H1 (cell line): ENCODE measurements around the gene RTN4RL1. TPM values are rescaled to one million over a fixed set of nuclear protein-coding genes. Genes with fewer than 3 reads are reported as not detected.

Experiments
- CTCF ChIA-PET: fragments of 300-600 bp; sonication (Branson Sonifier 250); formaldehyde crosslinking; loops from one replicate; lab custom pipeline; 2021; ENCODE audit not compliant: partially characterized antibody; lab: Charles Lee
- POLR2A ChIA-PET: fragments of 300-600 bp; sonication (Branson Sonifier 250); formaldehyde crosslinking; loops from one replicate; lab custom pipeline; 2021; ENCODE audit warnings: inconsistent platforms; ENCODE audit not compliant: partially characterized antibody; lab: Charles Lee
- DNase-seq, 2 experiments: peaks; one replicate each; pipeline versions ENCODE4 v3.0.0 to v3.0.0-alpha.2; 2010 to 2022; ENCODE audit warnings: low spot score in 2 of 2, low read depth in 1 of 2, mixed read lengths in 1 of 2
- FAIRE-seq: peaks from 2 replicates; lab custom pipeline; 2011; peaks lifted over from hg19 to GRCh38; lab: Jason Lieb, UNC
- H2AFZ ChIP-seq: 2 replicates; pipeline ENCODE4 v1.8.1; 2012; ENCODE audit warnings: low read length, inconsistent platforms
- H2AK5ac ChIP-seq: 2 replicates; pipeline ENCODE4 v1.6.1; 2013; ENCODE audit warnings: low read depth, low read length
- H2BK120ac ChIP-seq: replicated peaks from 2 replicates; pipeline ENCODE3; 2013; ENCODE audit warnings: low read depth, low read length, inconsistent platforms
- H2BK12ac ChIP-seq: 2 replicates; pipeline ENCODE4 v1.6.1; 2013; ENCODE audit warnings: low read depth, low read length
- H2BK15ac ChIP-seq: 2 replicates; pipeline ENCODE4 v1.6.1; 2013; ENCODE audit warnings: low read length
- H2BK20ac ChIP-seq: 2 replicates; pipeline ENCODE4 v1.6.1; 2013; ENCODE audit warnings: low read length
- H2BK5ac ChIP-seq: 2 replicates; pipeline ENCODE4 v1.6.1; 2013; ENCODE audit warnings: low read depth, low read length
- H3K14ac ChIP-seq: 2 replicates; pipeline ENCODE4 v1.6.1; 2013; ENCODE audit warnings: inconsistent platforms; ENCODE audit not compliant: insufficient read length
- H3K18ac ChIP-seq: 2 replicates; pipeline ENCODE4 v1.6.1; 2013; ENCODE audit warnings: low read length; ENCODE audit errors: extremely low read depth
- H3K23ac ChIP-seq: 2 replicates; pipeline ENCODE4 v1.6.1; 2013; ENCODE audit warnings: inconsistent platforms; ENCODE audit not compliant: insufficient read length
- H3K23me2 ChIP-seq: 2 replicates; pipeline ENCODE4 v1.6.1; 2013; ENCODE audit warnings: low read depth, low read length
- H3K27ac ChIP-seq: 2 replicates; pipeline ENCODE4 v1.6.1; 2011; ENCODE audit warnings: low read depth, low read length, inconsistent platforms
- H3K27me3 ChIP-seq, 4 experiments: replicated peaks in 1 of 4; 1 replicate in 1 of 4; 2 replicates in 3 of 4; pipeline versions ENCODE4 v1.6.1 to v1.8.1; 2011 to 2013; ENCODE audit warnings: low read length in 3 of 4, mild to moderate bottlenecking in 3 of 4, inconsistent platforms in 2 of 4, mixed read lengths in 2 of 4, moderate library complexity in 1 of 4; ENCODE audit not compliant: control insufficient read depth in 3 of 4, insufficient read depth in 3 of 4; ENCODE audit errors: extremely low read depth in 1 of 4
- H3K36me3 ChIP-seq, 4 experiments: 2 replicates each; pipeline versions ENCODE4 v1.6.1 to v1.8.1; 2011 to 2013; ENCODE audit warnings: mild to moderate bottlenecking in 4 of 4, low read length in 3 of 4, moderate library complexity in 2 of 4, control low read depth in 1 of 4, inconsistent platforms in 1 of 4; ENCODE audit not compliant: insufficient read depth in 4 of 4, control insufficient read depth in 2 of 4
- H3K4ac ChIP-seq: replicated peaks from 2 replicates; pipeline ENCODE3; 2013; ENCODE audit warnings: low read length, low read depth, mixed read lengths, inconsistent platforms; ENCODE audit not compliant: insufficient read length
- H3K4me1 ChIP-seq, 4 experiments: replicated peaks in 1 of 4; 1 replicate in 1 of 4; 2 replicates in 3 of 4; pipeline versions ENCODE4 v1.6.1 to v1.8.1; 2011 to 2013; ENCODE audit warnings: low read length in 3 of 4, inconsistent platforms in 2 of 4, mixed read lengths in 1 of 4; ENCODE audit not compliant: insufficient read depth in 4 of 4, control insufficient read depth in 3 of 4
- H3K4me2 ChIP-seq, 2 experiments: 2 replicates each; pipeline versions ENCODE4 v1.6.1 to v1.8.1; 2011 to 2013; ENCODE audit warnings: low read depth in 2 of 2, low read length in 2 of 2, control low read depth in 1 of 2, inconsistent platforms in 1 of 2, mild to moderate bottlenecking in 1 of 2; ENCODE audit not compliant: insufficient read depth in 1 of 2
- H3K4me3 ChIP-seq, 4 experiments: fragments of 200-600, 300-600 bp in 1 of 4; sonication (generic), shearing (Covaris generic), sonication (Bioruptor Twin) in 1 of 4; 2 replicates each; pipeline versions ENCODE4 v1.5.1 to v1.8.1; 2011 to 2016; ENCODE audit warnings: low read length in 4 of 4, low read depth in 3 of 4, control low read depth in 2 of 4, inconsistent platforms in 2 of 4, mild to moderate bottlenecking in 2 of 4, mixed read lengths in 1 of 4, moderate library complexity in 1 of 4; ENCODE audit not compliant: insufficient read depth in 2 of 4; ENCODE audit errors: extremely low read depth in 1 of 4
- H3K56ac ChIP-seq: replicated peaks from 2 replicates; pipeline ENCODE3; 2013; ENCODE audit warnings: low read depth, mild to moderate bottlenecking, mixed read lengths, low read length, inconsistent platforms; ENCODE audit not compliant: insufficient read length
- H3K79me1 ChIP-seq: 2 replicates; pipeline ENCODE4 v1.6.1; 2013; ENCODE audit warnings: low read depth, low read length, control low read depth
- H3K79me2 ChIP-seq, 2 experiments: 2 replicates each; pipeline versions ENCODE4 v1.6.1 to v1.8.1; 2012 to 2013; ENCODE audit warnings: low read length in 2 of 2, mild to moderate bottlenecking in 2 of 2, inconsistent platforms in 1 of 2; ENCODE audit not compliant: insufficient read depth in 2 of 2, control insufficient read depth in 1 of 2
- H3K9ac ChIP-seq, 4 experiments: replicated peaks in 1 of 4; 1 replicate in 1 of 4; 2 replicates in 3 of 4; pipeline versions ENCODE4 v1.6.1 to v1.8.1; 2011 to 2013; ENCODE audit warnings: low read depth in 3 of 4, low read length in 3 of 4, control low read depth in 2 of 4, mild to moderate bottlenecking in 2 of 4, moderate library complexity in 2 of 4, inconsistent platforms in 1 of 4; ENCODE audit errors: extremely low read depth in 1 of 4
- H3K9me3 ChIP-seq, 2 experiments: 2 replicates each; pipeline versions ENCODE4 v1.6.1 to v1.8.1; 2012 to 2013; ENCODE audit warnings: mild to moderate bottlenecking in 2 of 2, moderate library complexity in 2 of 2, control low read depth in 1 of 2, inconsistent platforms in 1 of 2, low read depth in 1 of 2, low read length in 1 of 2, mixed read lengths in 1 of 2; ENCODE audit not compliant: insufficient read depth in 2 of 2
- H4K20me1 ChIP-seq, 2 experiments: replicated peaks in 1 of 2; 2 replicates each; pipeline versions ENCODE3 to v1.8.1; 2011 to 2013; ENCODE audit warnings: inconsistent platforms in 2 of 2, low read length in 2 of 2, mild to moderate bottlenecking in 1 of 2; ENCODE audit not compliant: insufficient read depth in 2 of 2, control insufficient read depth in 1 of 2
- H4K5ac ChIP-seq: 2 replicates; pipeline ENCODE4 v1.6.1; 2013; ENCODE audit warnings: low read length, low read depth, mixed read lengths, inconsistent platforms; ENCODE audit not compliant: insufficient read length
- H4K8ac ChIP-seq: 2 replicates; pipeline ENCODE4 v1.8.0; 2013; ENCODE audit warnings: mild to moderate bottlenecking, moderate library complexity, low read length, inconsistent platforms; ENCODE audit not compliant: insufficient read depth; ENCODE audit errors: extremely low read depth
- H4K91ac ChIP-seq: replicated peaks from 2 replicates; pipeline ENCODE3; 2013; ENCODE audit warnings: low read length, mixed read lengths, inconsistent platforms; ENCODE audit not compliant: insufficient read length
- BRCA1 ChIP-seq: IDR thresholded peaks from 2 replicates; pipeline ENCODE4 v1.6.1; 2012; ENCODE audit warnings: low read depth, low read length, improper control_type of control experiment
- CEBPB ChIP-seq: IDR thresholded peaks from 2 replicates; pipeline ENCODE4 v1.6.1; 2012; ENCODE audit warnings: low read depth, low read length
- CHD2 ChIP-seq: IDR thresholded peaks from 2 replicates; pipeline ENCODE4 v1.6.1; 2012; ENCODE audit warnings: low read length, improper control_type of control experiment
- EZH2 ChIP-seq: fragments of 200-600 bp; sonication (generic); IDR thresholded peaks from 2 replicates; pipeline ENCODE4 v1.7.1; 2012; ENCODE audit warnings: low read depth, mild to moderate bottlenecking, moderate library complexity, low read length, inconsistent platforms; ENCODE audit not compliant: severe bottlenecking
- JUN ChIP-seq: IDR thresholded peaks from 2 replicates; pipeline ENCODE4 v1.6.1; 2011; ENCODE audit warnings: low read depth, mild to moderate bottlenecking, improper control_type of control experiment, low read length
- SIN3A ChIP-seq, 2 experiments: IDR thresholded peaks in 1 of 2; conservative IDR thresholded peaks in 1 of 2; 2 replicates each; pipeline ENCODE4 v1.6.1; 2011 to 2012; ENCODE audit warnings: low read length in 2 of 2, improper control_type of control experiment in 1 of 2, low read depth in 1 of 2, mild to moderate bottlenecking in 1 of 2
- SP4 ChIP-seq: IDR thresholded peaks from 2 replicates; pipeline ENCODE4 v1.6.1; 2012; ENCODE audit warnings: low read length, inconsistent platforms
- WGBS, 2 experiments: shearing (Covaris generic) in 1 of 2; methylation state at CpG; one replicate each; pipeline versions ENCODE4 v1.1.6 to v1.1.7; 2013 to 2015; ENCODE audit warnings: low lambda C conversion rate in 2 of 2, mixed read lengths in 2 of 2, inconsistent platforms in 1 of 2, low coverage in 1 of 2, missing lambda C conversion rate in 1 of 2; ENCODE audit not compliant: insufficient replicate concordance in 2 of 2, insufficient coverage in 1 of 2, insufficient read length in 1 of 2; ENCODE audit errors: extremely low coverage in 1 of 2, missing lambda C conversion rate in 1 of 2; 5-methylcytosine and 5-hydroxymethylcytosine counted together
- polyA plus RNA-seq, 7 experiments: library from polyadenylated mRNA; depleted of rRNA in 3 of 7; stranded (reverse) in 5 of 7; unstranded in 2 of 7; fragments of >200 nt in 5 of 7; fragments of 200-250 nt in 2 of 7; gene quantifications; 1 replicate in 5 of 7; 2 replicates in 1 of 7; 4 replicates in 1 of 7; pipeline versions ENCODE4 v1.2.1 to v1.2.3, GENCODE V29; 2011 to 2013; ENCODE audit warnings: missing spikeins in 2 of 7, mixed read lengths in 2 of 7
- total RNA-seq: library from RNA; stranded (reverse); fragmentation: NEBNext Ultra II Directional; extraction: Animal tissue kit (Norgen Biotek cat#: 25700); gene quantifications from 2 replicates; pipeline ENCODE4 v1.2.1, GENCODE V29; 2021
- TF ChIP-seq, protein P1 (sequence below): IDR thresholded peaks from 2 replicates; pipeline ENCODE4 v1.6.1; 2012; ENCODE audit warnings: inconsistent platforms

The RTN4RL1 gene
- total and polyA plus RNA-seq, 2 of the 8 experiments (the other 6 are each of a cell fraction or from before 2014, with no cell fraction given), result 0.09 TPM; not detected in 1

DNA sequence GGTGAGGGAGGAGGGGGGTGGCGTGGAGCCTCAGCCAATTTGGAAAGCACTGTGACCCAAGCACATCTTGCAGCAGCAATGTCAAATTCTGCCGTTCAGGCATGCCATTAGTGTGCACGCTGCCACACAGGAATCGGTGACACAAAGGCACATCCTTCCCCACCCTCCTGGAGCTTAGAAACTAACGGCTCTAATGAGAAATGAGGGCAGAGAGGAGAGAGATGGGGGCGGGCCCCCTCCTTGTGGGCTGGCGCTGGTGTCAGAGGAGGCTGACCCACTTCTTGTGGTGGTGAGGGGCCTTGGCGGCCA, 94.8 kb downstream of the RTN4RL1 start:
- Histone ChIP-seq H3K79me1 (no peaks in the 10 kb centered on the region), H4K8ac (no peak overlapping the region; the same call in 1 of the 2 replicates), H3K27ac (no peak overlapping the region), H3K9ac (no peak overlapping the region), H2BK12ac (no peak overlapping the region), H3K4ac (no peak overlapping the region), H4K91ac (no peak overlapping the region), H3K4me2 (no peak overlapping the region), H2BK120ac (no peak overlapping the region), H3K23me2 (0 out of 2 replicates have a peak, but pooled peaks cover 2% of the 10 kb centered on the region), H4K20me1 (no peaks in the 10 kb centered on the region), H3K79me2 (no peaks in the 10 kb centered on the region), H3K27me3 (peaks cover 0 to 6% (median 3%) of the 10 kb centered on the region in 4 experiments; a peak in 4 of 7 replicates), H3K14ac (no peak overlapping the region), H2BK5ac (no peak overlapping the region), H3K4me1 (peaks cover 0 to 3% (median 1%) of the 10 kb centered on the region in 4 experiments; a peak in 3 of 7 replicates), H3K56ac (no peak overlapping the region), H3K23ac (no peak overlapping the region), H2AK5ac (no peak overlapping the region), H3K36me3 (no peaks in the 10 kb centered on the region), H3K9me3 (no peaks in the 10 kb centered on the region), H3K18ac (no peak overlapping the region), H4K5ac (no peak overlapping the region), H2BK15ac (no peak overlapping the region), H2BK20ac (no peak overlapping the region), H2AFZ (no peak overlapping the region), H3K4me3 (no peak overlapping the region)
- TF ChIP-seq, protein P1, sequence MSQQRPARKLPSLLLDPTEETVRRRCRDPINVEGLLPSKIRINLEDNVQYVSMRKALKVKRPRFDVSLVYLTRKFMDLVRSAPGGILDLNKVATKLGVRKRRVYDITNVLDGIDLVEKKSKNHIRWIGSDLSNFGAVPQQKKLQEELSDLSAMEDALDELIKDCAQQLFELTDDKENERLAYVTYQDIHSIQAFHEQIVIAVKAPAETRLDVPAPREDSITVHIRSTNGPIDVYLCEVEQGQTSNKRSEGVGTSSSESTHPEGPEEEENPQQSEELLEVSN, result no peak
- TF ChIP-seq CEBPB (no peak), SP4 (no peak), BRCA1 (no peak), JUN (no peak), CHD2 (no peak), SIN3A (conservative IDR thresholded peaks at IDR 0.05 in 1 of 2, IDR thresholded peaks at IDR 0.05 in 1 of 2; ENCODE audit: low read depth in 1 of 2, low read length in 2 of 2) (no peak), EZH2 (no peak)
- no peak for DNase-seq
- ChIA-PET POLR2A (no interaction called here), CTCF (interaction anchor here (1.1 to 4.3 kb wide), 5 partner anchors 8 to 79 kb away, joined by 3 to 18 read pairs (median 5); no protein-coding TSS in a partner anchor)
- FAIRE-seq, result no peak
- WGBS, 2 experiments, result 88% methylated on average over 7 of the region's 8 CpGs; no CpG with 5 or more reads in 1 of the 2 experiments
